ENCODE data around the gene LAMC3. TPM values are rescaled to one million over a fixed set of nuclear protein-coding genes. Genes with fewer than 3 reads are reported as not detected.

LAMC3 gene
- total RNA-seq, 4 donors from 2014 or later: 0.06 to 0.50 (median 0.34) TPM; not detected in 1

GRCh38 chr9:131120620-131121228 is 111.8 kb downstream of the LAMC3 start:
- whole genome bisulfite sequencing: 99% methylated on average over 6 of the region's 7 CpGs
- Histone ChIP-seq H3K4me3 (no peak overlapping the region), H3K27me3 (peaks cover 0 to 19% (median 0%) of the 10 kb centered on the region in 4 donors), H3K36me3 (peaks cover 0 to 54% (median 10%) of the 10 kb centered on the region in 4 donors), H3K27ac (replicated peaks in 1 of 4) (no peak overlapping the region), H3K4me1 (peaks cover 8 to 12% (median 10%) of the 10 kb centered on the region in 4 donors), H3K9me3 (no peaks in the 10 kb centered on the region)
- intact Hi-C loops (cut with DNase I): no loop called here
- no peak for DNase-seq (ENCODE audit: extremely low spot score)
- no peak for TF ChIP-seq POLR2AphosphoS5 (IDR thresholded peaks at IDR 0.05)
- no peak for TF ChIP-seq EP300 (IDR thresholded peaks at IDR 0.05)
- no peak for TF ChIP-seq CTCF (IDR thresholded peaks at IDR 0.05)
- TF ChIP-seq POLR2A (IDR thresholded peaks at IDR 0.05; ENCODE audit: low read depth): no peak

GRCh38 chr9:131121346-131121745 is 112.4 kb downstream of the LAMC3 start:
- Histone ChIP-seq H3K27me3 (peaks cover 0 to 19% (median 0%) of the 10 kb centered on the region in 4 donors), H3K4me3 (no peak overlapping the region), H3K9me3 (no peaks in the 10 kb centered on the region), H3K4me1 (peaks cover 11 to 16% (median 13%) of the 10 kb centered on the region in 4 donors), H3K36me3 (peaks cover 0 to 54% (median 10%) of the 10 kb centered on the region in 4 donors), H3K27ac (replicated peaks in 1 of 4) (no peak overlapping the region)
- intact Hi-C loops (cut with DNase I): no loop called here
- TF ChIP-seq EP300 (IDR thresholded peaks at IDR 0.05) (no peak), POLR2A (IDR thresholded peaks at IDR 0.05; ENCODE audit: low read depth) (no peak), POLR2AphosphoS5 (IDR thresholded peaks at IDR 0.05) (no peak), CTCF (IDR thresholded peaks at IDR 0.05) (no peak)
- 90% methylated on average over 2 of the region's 2 CpGs for WGBS
- DNase-seq (ENCODE audit: extremely low spot score): no peak

- TF ChIP-seq POLR2A (IDR thresholded peaks at IDR 0.05; ENCODE audit: low read depth) (no peak), POLR2AphosphoS5 (IDR thresholded peaks at IDR 0.05) (no peak), CTCF (IDR thresholded peaks at IDR 0.05) (no peak), EP300 (IDR thresholded peaks at IDR 0.05) (no peak)
- Histone ChIP-seq H3K4me1 (peaks cover 19 to 23% (median 21%) of the 10 kb centered on the region in 4 donors), H3K36me3 (peaks cover 0 to 54% (median 11%) of the 10 kb centered on the region in 4 donors), H3K27me3 (peaks cover 0 to 15% (median 0%) of the 10 kb centered on the region in 4 donors), H3K4me3 (no peak overlapping the region), H3K27ac (replicated peaks in 1 of 4) (no peak overlapping the region), H3K9me3 (no peaks in the 10 kb centered on the region)
- DNase-seq (ENCODE audit: extremely low spot score): no peak
- WGBS: 86% methylated on average over 2 of the region's 2 CpGs
- intact Hi-C loops (cut with DNase I): no loop called here
Measured at GRCh38 chr9:131122158-131122557, 113.2 kb downstream of the LAMC3 start.

GRCh38 chr9:131125038-131125287 is 116.0 kb downstream of the LAMC3 start:
- H3K36me3 ChIP-seq: peaks cover 26 to 58% (median 32%) of the 10 kb centered on the region in 4 donors

More at GRCh38 chr9:131125038-131125287, 116.0 kb downstream of the LAMC3 start:
- WGBS: 2% methylated on average over 7 of the region's 7 CpGs
- intact Hi-C loops (cut with DNase I): no loop called here
- Histone ChIP-seq H3K27ac (replicated peaks in 1 of 4) (peak overlapping the region; percentile 80 to 94 (median 86)), H3K27me3 (peaks cover 0 to 5% (median 0%) of the 10 kb centered on the region in 4 donors), H3K9me3 (no peaks in the 10 kb centered on the region), H3K4me1 (peaks cover 19 to 25% (median 22%) of the 10 kb centered on the region in 4 donors), H3K4me3 (peak overlapping the region; percentile 75 to 92 (median 88))
- TF ChIP-seq POLR2AphosphoS5 (IDR thresholded peaks at IDR 0.05) (no peak), CTCF (IDR thresholded peaks at IDR 0.05) (no peak), POLR2A (IDR thresholded peaks at IDR 0.05; ENCODE audit: low read depth) (no peak), EP300 (IDR thresholded peaks at IDR 0.05) (no peak)
- DNase-seq (ENCODE audit: extremely low spot score): no peak
